Heart right ventricle (tissue), 16 donors: ENCODE data around the gene MGAT5. TPM values are rescaled to one million over a fixed set of nuclear protein-coding genes. Genes with fewer than 3 reads are reported as not detected.

ENCODE experiments used
- ATAC-seq, 8 donors: fragments of 200-7000 bp; cut with Tn5 transposase; one replicate each; pipeline ENCODE4 v1.9.1; 2020; ENCODE audit warnings: mild to moderate bottlenecking in 8 of 8, moderate library complexity in 8 of 8, moderate number of reproducible peaks in 1 of 8
- DNase-seq, 2 donors: peaks; one replicate each; pipeline ENCODE4 v3.0.0-alpha.2; 2020
- H3K27ac ChIP-seq, 10 donors: fragments of 200-600 bp; sonication (generic) in 2 of 10; one replicate each; pipeline versions ENCODE4 v1.5.0 to v1.8.0; 2020 to 2022; ENCODE audit warnings: mild to moderate bottlenecking in 3 of 10
- H3K27me3 ChIP-seq, 7 donors: fragments of 200-600 bp; one replicate each; pipeline ENCODE4 v1.8.0; 2021 to 2022; ENCODE audit warnings: mild to moderate bottlenecking in 2 of 7
- H3K36me3 ChIP-seq, 9 donors: fragments of 200-600 bp; sonication (generic) in 1 of 9; one replicate each; pipeline versions ENCODE4 v1.5.0 to v1.8.0; 2020 to 2022; ENCODE audit warnings: mild to moderate bottlenecking in 2 of 9
- H3K4me1 ChIP-seq, 9 donors: fragments of 200-600 bp; sonication (generic) in 1 of 9; one replicate each; pipeline versions ENCODE4 v1.5.0 to v1.8.0; 2020 to 2022; ENCODE audit warnings: mild to moderate bottlenecking in 4 of 9
- H3K4me3 ChIP-seq, 10 donors: fragments of 200-600 bp; sonication (generic) in 2 of 10; one replicate each; pipeline versions ENCODE4 v1.5.0 to v1.8.0; 2020 to 2022; ENCODE audit warnings: mild to moderate bottlenecking in 7 of 10, moderate library complexity in 2 of 10
- H3K9me3 ChIP-seq, 11 donors: fragments of 200-600 bp in 10 of 11; sonication (generic) in 2 of 11; one replicate each; pipeline versions ENCODE4 v1.5.0 to v1.8.0; 2013 to 2022; ENCODE audit warnings: mild to moderate bottlenecking in 2 of 11, control low read depth in 1 of 11, moderate library complexity in 1 of 11
- CTCF ChIP-seq, 9 donors: fragments of 200-600 bp; sonication (generic) in 2 of 9; IDR thresholded peaks; one replicate each; pipeline versions ENCODE4 v1.5.0 to v1.8.0; 2021 to 2022; ENCODE audit warnings: antibody characterized with exemption in 9 of 9, mild to moderate bottlenecking in 5 of 9, moderate library complexity in 1 of 9
- WGBS, 2 donors: extraction: QIAGEN DNeasy Blood & Tissue Kit; methylation state at CpG; one replicate each; pipeline ENCODE4 v1.1.7; 2013; ENCODE audit warnings: inconsistent platforms in 1 of 2; 5-methylcytosine and 5-hydroxymethylcytosine counted together
- intact Hi-C, 10 donors: fragments of 100-400 bp; cut with DNase I; formaldehyde crosslinking; loops; one replicate each; pipeline versions ENCODE4 v1.11.1 to v1.14.2; 2022
- polyA plus RNA-seq, 2 donors: library from polyadenylated mRNA; stranded (reverse); fragments of 200-250 nt; gene quantifications; one replicate each; pipeline ENCODE4 v1.2.3, GENCODE V29; 2013
- total RNA-seq, 10 donors: library from RNA; stranded (reverse); fragmentation: NEBNext Ultra II Directional in 3 of 10; extraction: Animal tissue kit (Norgen Biotek cat#: 25700) in 3 of 10; gene quantifications; one replicate each; pipeline versions ENCODE4 v1.2.1 to v1.2.4, GENCODE V29; 2021 to 2023
- donor health status: Arrhythmogenic right ventricular cardiomyopathy.
- donor health status: ischemic (EF 13 %, LVEDD 7.1; RV severe dilation, severe dysfunction).
- donor health status: healthy with polysubstance abuse.
- donor health status: DM: no; HTN: yes; CAD: no.
- donor health status: DM: no; HTN: no; CAD: no.
- donor health status: ischemic (EF 25% LVEDD 6.9; RV normal size, moderate dysfunction).
- donor health status: ischemic (EF 25% LVEDD 5.7; RV mildly dilated, moderate dysfunction).
- donor health status: healthy.
- donor health status: DM: yes; HTN: yes; CAD: no.
- donor health status: Ischemic cardiomyopathy.
- donor health status: ischemic (EF 35%, LVEDD 5.7; RV mildly dilated, moderate dysfunction).
- donor health status: nonischemic (EF 11% LVEDD 7.7; RV severe dilation, severe dysfunction).
- donor health status: DM: yes; HTN: yes; CAD: no.
- donor health status: PGD.
- donor health status: ischemic (EF 29% LVEDD 5.4; RV normal size, mild dysfunction).
- donor health status: nonischemic (EF 23%, LVEDD 6.1; RV moderate dilation, normal function).

Gene MGAT5
- total and polyA plus RNA-seq, 12 donors: 6.4 to 111 (median 92.2) TPM

DNA sequence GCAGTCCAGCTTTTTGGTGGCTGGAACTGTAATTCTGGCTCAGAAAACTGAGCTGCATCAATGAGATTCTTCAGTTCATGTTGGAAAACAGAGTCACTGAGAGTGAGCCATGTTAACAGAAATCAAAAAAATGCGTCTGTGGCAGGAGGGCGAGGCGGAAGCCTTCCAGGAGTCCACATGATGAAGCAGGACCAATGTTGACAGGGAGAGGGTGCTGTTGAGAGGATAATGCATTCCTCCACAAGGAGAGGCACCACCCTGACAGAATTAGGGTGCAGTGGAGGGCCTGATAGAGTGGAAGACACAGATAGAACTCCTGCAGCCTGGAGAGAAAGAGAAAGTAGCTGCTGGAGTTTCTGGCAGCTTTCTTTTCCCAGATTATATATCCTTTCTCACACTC lies 111.5 kb downstream of the MGAT5 start:
- ATAC-seq (no peak), DNase-seq (no peak)
- H3K4me3 ChIP-seq: no peak overlapping the region
- no peaks in the 10 kb centered on the region for H3K9me3 ChIP-seq
- no peak overlapping the region for H3K27ac ChIP-seq
- H3K4me1 ChIP-seq: peaks cover 13 to 75% (median 56%) of the 10 kb centered on the region in 9 donors
- no peaks in the 10 kb centered on the region for H3K27me3 ChIP-seq
- peak in 2 of 9 donors; percentile 10 to 19 for TF ChIP-seq CTCF (IDR thresholded peaks at IDR 0.05)
- intact Hi-C loops: loop anchor here in 1 of 10 donors (5.0 to 10.0 kb wide), 3 partner anchors 37 to 91 kb away; no protein-coding TSS in a partner anchor
- WGBS, 2 donors: 92 to 94% methylated on average over 3 of the region's 3 CpGs
- H3K36me3 ChIP-seq: peaks cover 0 to 39% (median 7%) of the 10 kb centered on the region in 9 donors

GRCh38 chr2:134366359-134366758 lies 112.5 kb downstream of the MGAT5 start:
- DNase-seq (no peak), ATAC-seq (no peak)
- 97 to 99% methylated on average over 6 of the region's 6 CpGs for WGBS, 2 donors
- intact Hi-C loops: loop anchor here in 1 of 10 donors (5.0 to 10.0 kb wide), 3 partner anchors 36 to 92 kb away; no protein-coding TSS in a partner anchor
- no peak for TF ChIP-seq CTCF (IDR thresholded peaks at IDR 0.05)
- H3K9me3 ChIP-seq: no peaks in the 10 kb centered on the region
- peaks cover 0 to 39% (median 7%) of the 10 kb centered on the region in 9 donors for H3K36me3 ChIP-seq
- peaks cover 16 to 75% (median 53%) of the 10 kb centered on the region in 9 donors for H3K4me1 ChIP-seq
- H3K27ac ChIP-seq: peak overlapping the region in 4 of 10 donors; percentile 15 to 60 (median 40)
- no peak overlapping the region for H3K4me3 ChIP-seq
- H3K27me3 ChIP-seq: no peaks in the 10 kb centered on the region

DNA sequence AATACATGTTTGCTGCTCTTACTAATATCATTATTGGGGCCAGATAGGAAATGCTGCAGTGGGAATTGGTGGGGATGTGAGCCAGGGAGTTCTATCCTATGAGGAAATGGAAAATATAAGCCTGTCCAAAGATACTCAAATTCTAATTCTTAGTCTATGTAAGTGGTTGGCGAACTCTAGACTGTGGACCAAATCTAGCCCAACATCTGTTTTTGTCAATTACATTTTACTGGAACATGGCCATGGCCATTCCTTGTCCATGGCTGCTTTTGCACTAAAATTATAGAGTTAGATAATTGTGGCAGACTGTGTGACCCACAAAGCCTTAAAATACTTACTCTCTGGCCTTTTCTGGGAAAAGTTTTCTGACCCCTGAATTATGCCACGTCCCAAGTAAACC lies 113.3 kb downstream of the MGAT5 start:
- H3K4me3 ChIP-seq: no peak overlapping the region
- H3K27ac ChIP-seq: peak overlapping the region in 7 of 10 donors; percentile 9 to 60 (median 34)
- peak in 6 of 8 donors; percentile 43 to 68 (median 62) for ATAC-seq
- WGBS, 2 donors: 45 to 51% methylated on average over 2 of the region's 2 CpGs
- H3K27me3 ChIP-seq: no peaks in the 10 kb centered on the region
- DNase-seq: peak in 1 of 2 donors; percentile 31
- peaks cover 0 to 37% (median 7%) of the 10 kb centered on the region in 9 donors for H3K36me3 ChIP-seq
- intact Hi-C loops: loop anchor here in 1 of 10 donors (5.0 to 10.0 kb wide), 3 partner anchors 35 to 92 kb away; no protein-coding TSS in a partner anchor
- no peak for TF ChIP-seq CTCF (IDR thresholded peaks at IDR 0.05)
- H3K4me1 ChIP-seq: peaks cover 16 to 75% (median 53%) of the 10 kb centered on the region in 9 donors
- no peaks in the 10 kb centered on the region for H3K9me3 ChIP-seq

DNA sequence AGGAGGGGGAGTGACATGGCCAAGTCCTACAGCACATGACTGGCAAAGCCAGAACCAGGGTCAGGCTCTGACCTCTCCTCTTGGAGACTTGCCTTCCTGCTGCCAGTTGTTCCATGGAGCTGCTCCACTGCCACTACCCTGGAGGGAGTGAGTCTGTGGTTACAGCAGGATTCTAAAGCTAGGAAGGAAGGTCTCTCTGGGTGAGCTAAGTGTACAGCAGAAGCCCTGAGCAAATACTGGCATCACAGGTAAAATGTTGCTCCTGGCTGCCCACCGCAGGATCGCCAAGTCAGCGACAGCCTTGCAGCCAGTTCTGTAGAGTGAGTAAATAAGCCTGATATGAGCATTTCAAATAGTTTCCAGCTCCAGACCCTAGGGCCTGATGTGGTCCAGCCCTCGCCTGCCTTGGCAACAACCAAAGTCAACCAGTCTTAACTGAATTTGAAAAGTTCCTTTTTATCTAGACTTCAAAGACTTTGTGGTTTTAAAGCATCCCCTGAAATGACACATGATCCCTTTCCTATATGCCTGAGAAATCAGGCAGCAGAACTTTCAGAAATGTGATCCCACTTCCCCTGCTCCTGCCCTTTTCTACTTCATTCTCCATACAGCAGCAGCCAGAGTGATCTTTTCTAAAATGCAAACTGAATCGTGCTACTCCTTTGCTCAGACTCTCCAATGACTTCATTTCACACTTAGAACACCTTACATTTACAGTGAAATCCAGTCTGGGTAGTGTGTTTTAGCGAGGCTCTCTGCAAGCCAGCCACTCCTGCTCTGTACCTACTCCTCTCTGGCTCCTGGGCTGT lies 114.3 kb downstream of the MGAT5 start:
- H3K4me3 ChIP-seq: no peak overlapping the region
- H3K9me3 ChIP-seq: no peaks in the 10 kb centered on the region
- no peak for TF ChIP-seq CTCF (IDR thresholded peaks at IDR 0.05)
- H3K4me1 ChIP-seq: peaks cover 21 to 75% (median 56%) of the 10 kb centered on the region in 9 donors
- ATAC-seq (peak in 4 of 8 donors; percentile 11 to 36 (median 24)), DNase-seq (no peak)
- H3K27ac ChIP-seq: peak overlapping the region in 7 of 10 donors; percentile 0 to 60 (median 34)
- peaks cover 0 to 27% (median 3%) of the 10 kb centered on the region in 9 donors for H3K36me3 ChIP-seq
- no peaks in the 10 kb centered on the region for H3K27me3 ChIP-seq
- 82 to 87% methylated on average over 6 of the region's 6 CpGs for WGBS, 2 donors
- intact Hi-C loops: loop anchor here in 1 of 10 donors (5.0 to 10.0 kb wide), 3 partner anchors 34 to 93 kb away; no protein-coding TSS in a partner anchor
